Measurements from ENCODE around the gene TXNDC5. TPM values are rescaled to one million over a fixed set of nuclear protein-coding genes. Genes with fewer than 3 reads are reported as not detected.
"Not testable (repeated sequence)": the region's sequence is repeated elsewhere in the genome, so short reads cannot be mapped to it uniquely, and the experiment has no call there.

Gene TXNDC5
- total RNA-seq, 2 donors from 2014 or later = 151 to 172 TPM

DNA sequence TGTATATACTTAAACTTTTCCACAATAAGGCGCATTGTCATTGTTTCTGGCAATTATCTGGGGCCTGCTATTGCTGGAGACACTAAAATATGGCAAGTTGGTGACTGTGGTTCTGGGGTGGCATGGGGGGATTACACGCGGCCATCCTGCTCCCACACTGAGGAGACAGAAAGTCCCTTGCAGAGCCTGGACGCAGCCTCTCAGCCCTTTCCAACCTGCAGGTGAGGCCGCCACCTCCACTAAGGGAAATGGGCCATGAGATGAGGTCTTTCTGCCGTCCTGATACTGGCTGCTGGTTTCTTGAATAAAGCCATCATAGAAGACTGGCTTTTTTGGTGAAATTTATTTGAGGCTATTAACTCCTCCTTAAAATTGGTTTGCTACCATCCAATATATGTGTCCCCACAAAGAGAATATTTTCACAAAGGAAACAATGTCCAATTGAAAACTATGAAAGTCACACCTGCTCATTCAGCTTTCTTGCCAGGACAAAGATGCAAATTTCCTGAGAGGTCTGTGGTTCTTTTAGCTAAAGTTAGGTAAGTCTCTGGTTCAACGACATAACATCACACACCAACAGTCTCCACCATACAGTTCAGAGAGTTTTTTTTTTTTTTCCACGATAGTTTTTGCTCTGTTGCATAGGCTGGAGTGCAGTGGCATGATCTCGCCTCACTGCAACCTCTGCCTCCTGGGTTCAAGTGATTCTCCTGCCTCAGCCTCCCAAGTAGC, 13.0 kb downstream of the TXNDC5 start:
- Histone ChIP-seq H3K4me1 (ENCODE audit: control insufficient read depth in 1 of 2, low read depth in 2 of 2) (no peaks in the 10 kb centered on the region), H3K4me3 (no peak overlapping the region), H3K27ac (no peak overlapping the region), H3K9me3 (no peaks in the 10 kb centered on the region), H3K27me3 (replicated peaks; ENCODE audit: insufficient read depth) (no peaks in the 10 kb centered on the region), H3K36me3 (peaks cover 77% of the 10 kb centered on the region)
- TF ChIP-seq, protein P1, sequence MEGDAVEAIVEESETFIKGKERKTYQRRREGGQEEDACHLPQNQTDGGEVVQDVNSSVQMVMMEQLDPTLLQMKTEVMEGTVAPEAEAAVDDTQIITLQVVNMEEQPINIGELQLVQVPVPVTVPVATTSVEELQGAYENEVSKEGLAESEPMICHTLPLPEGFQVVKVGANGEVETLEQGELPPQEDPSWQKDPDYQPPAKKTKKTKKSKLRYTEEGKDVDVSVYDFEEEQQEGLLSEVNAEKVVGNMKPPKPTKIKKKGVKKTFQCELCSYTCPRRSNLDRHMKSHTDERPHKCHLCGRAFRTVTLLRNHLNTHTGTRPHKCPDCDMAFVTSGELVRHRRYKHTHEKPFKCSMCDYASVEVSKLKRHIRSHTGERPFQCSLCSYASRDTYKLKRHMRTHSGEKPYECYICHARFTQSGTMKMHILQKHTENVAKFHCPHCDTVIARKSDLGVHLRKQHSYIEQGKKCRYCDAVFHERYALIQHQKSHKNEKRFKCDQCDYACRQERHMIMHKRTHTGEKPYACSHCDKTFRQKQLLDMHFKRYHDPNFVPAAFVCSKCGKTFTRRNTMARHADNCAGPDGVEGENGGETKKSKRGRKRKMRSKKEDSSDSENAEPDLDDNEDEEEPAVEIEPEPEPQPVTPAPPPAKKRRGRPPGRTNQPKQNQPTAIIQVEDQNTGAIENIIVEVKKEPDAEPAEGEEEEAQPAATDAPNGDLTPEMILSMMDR (IDR thresholded peaks at IDR 0.05) = no peak
- ATAC-seq (ENCODE audit: insufficient number of reproducible peaks, low FRiP score, low read depth) (no peak), DNase-seq (ENCODE audit: low spot score) (no peak)

DNA sequence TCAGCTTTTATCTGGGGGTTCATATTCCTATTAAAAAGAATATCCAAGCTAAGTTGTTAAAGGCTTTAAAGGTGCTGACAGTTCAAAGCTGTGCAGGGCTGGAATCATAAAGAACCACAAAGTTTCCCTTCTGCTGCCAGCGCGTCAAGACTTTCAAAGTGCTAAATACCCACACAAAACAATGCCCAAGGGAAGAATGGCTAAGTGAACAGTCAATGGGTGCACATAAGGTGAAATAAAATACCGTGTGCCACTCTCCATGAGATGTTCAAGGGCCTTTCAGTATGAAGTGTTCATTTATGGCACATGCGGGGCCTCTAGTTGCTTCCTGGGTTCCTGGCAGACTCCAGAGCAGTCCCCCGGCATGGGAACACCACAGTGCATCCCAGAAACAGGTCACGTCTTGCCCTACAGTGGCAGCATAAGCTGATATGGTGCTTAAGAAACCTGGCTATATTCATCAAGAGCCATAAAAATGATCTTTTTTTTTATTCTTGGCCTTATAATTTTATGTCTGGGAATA, 14.1 kb downstream of the TXNDC5 start:
- Histone ChIP-seq H3K4me1 (ENCODE audit: control insufficient read depth in 1 of 2, low read depth in 2 of 2) (no peaks in the 10 kb centered on the region), H3K4me3 (no peak overlapping the region), H3K27me3 (replicated peaks; ENCODE audit: insufficient read depth) (no peaks in the 10 kb centered on the region), H3K27ac (no peak overlapping the region), H3K36me3 (peaks cover 73% of the 10 kb centered on the region), H3K9me3 (no peaks in the 10 kb centered on the region)
- TF ChIP-seq, protein P1 (IDR thresholded peaks at IDR 0.05) = no peak
- DNase-seq (ENCODE audit: low spot score) (no peak), ATAC-seq (ENCODE audit: insufficient number of reproducible peaks, low FRiP score, low read depth) (no peak)

DNA sequence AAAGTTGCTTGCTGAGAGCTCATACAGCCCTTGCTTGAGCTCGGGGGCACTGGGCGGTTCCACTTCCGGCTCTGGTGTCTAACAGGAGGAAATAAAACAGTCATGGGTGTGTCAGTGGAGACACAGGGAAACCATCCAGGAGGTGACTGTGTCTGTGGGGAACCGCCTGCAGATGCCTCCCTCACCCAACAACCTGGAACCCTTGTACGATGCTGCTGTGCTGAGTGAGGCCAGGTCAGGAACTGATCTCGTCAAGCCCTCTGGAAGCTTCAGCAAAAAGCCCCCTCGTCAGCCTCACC, 15.5 kb downstream of the TXNDC5 start:
- H3K27ac ChIP-seq = no peak overlapping the region
- no peaks in the 10 kb centered on the region for H3K4me1 ChIP-seq (ENCODE audit: control insufficient read depth in 1 of 2, low read depth in 2 of 2)
- ATAC-seq (ENCODE audit: insufficient number of reproducible peaks, low FRiP score, low read depth) (no peak), DNase-seq (ENCODE audit: low spot score) (no peak)
- H3K9me3 ChIP-seq = no peaks in the 10 kb centered on the region
- H3K36me3 ChIP-seq = peaks cover 63% of the 10 kb centered on the region
- H3K27me3 ChIP-seq (replicated peaks; ENCODE audit: insufficient read depth) = no peaks in the 10 kb centered on the region
- TF ChIP-seq, protein P1 (IDR thresholded peaks at IDR 0.05) = no peak
- H3K4me3 ChIP-seq = no peak overlapping the region

DNA sequence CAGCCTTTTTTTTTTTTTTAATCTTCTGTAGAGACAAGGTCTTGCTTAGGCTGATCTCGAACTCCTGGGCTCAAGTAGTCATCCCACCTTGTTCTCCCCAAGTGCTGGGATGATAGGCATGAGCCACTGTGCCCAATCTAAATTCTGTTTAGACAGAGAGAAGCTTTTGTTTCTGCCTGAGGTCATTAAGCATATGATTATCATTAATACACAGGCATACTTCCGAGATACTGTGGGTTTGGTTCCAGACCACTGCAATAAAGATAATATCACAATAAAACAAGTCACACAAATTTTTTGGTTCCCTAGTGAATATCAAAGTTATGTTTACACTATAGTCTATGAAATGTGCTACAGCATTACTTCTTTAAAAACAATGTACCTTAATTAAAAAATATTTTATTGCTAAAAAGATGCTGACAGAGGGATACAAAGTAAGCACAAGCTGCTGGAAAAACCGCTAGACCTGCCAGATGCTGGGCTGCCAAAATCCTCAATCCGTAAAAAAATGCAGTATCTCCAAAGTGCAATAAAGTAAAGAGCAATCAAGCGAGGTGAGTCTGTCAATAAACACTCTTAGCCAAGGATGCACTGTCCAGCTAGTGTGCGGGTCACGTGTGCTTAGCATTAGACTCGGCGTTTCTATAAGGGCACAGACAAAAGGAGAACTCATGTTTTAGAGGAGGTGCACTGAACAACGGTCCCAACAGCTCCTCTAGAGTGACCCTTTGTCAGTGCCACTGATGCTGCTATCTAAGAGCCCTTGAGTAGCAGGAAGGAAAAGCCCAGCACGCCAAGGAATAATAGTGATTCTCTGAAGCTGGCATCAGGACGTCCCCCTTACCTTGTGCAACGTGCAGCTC, 16.1 kb downstream of the TXNDC5 start:
- Histone ChIP-seq H3K9me3 (no peaks in the 10 kb centered on the region), H3K27me3 (replicated peaks; ENCODE audit: insufficient read depth) (no peaks in the 10 kb centered on the region), H3K4me3 (no peak overlapping the region), H3K4me1 (ENCODE audit: control insufficient read depth in 1 of 2, low read depth in 2 of 2) (no peaks in the 10 kb centered on the region), H3K27ac (no peak overlapping the region), H3K36me3 (peaks cover 69% of the 10 kb centered on the region)
- DNase-seq (ENCODE audit: low spot score) (no peak), ATAC-seq (ENCODE audit: insufficient number of reproducible peaks, low FRiP score, low read depth) (no peak)
- TF ChIP-seq, protein P1 (IDR thresholded peaks at IDR 0.05) = no peak

DNA sequence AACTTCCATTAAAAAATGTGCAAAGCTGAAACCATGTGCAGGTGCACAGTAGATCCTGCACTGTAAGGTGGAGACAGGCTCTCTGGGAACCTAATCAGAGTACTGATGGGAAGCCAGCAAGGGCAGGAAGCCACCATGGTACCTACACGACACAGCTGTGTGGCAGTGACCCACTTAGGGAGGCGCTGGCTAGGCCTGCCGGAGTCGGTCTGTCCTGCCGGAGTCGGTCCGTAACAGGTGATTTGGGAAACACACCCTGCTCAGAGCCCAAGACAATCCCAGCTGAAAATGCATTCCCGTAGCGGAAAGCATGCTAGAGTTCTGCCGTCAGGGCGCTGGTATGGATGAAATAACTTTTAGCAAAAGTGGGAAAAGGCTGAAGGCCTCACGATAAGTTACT, 17.2 kb downstream of the TXNDC5 start:
- H3K27me3 ChIP-seq (replicated peaks; ENCODE audit: insufficient read depth) = no peaks in the 10 kb centered on the region
- no peaks in the 10 kb centered on the region for H3K4me1 ChIP-seq (ENCODE audit: control insufficient read depth in 1 of 2, low read depth in 2 of 2)
- peaks cover 70% of the 10 kb centered on the region for H3K36me3 ChIP-seq
- TF ChIP-seq, protein P1 (IDR thresholded peaks at IDR 0.05) = no peak
- no peak for ATAC-seq (ENCODE audit: insufficient number of reproducible peaks, low FRiP score, low read depth)
- no peak overlapping the region for H3K27ac ChIP-seq
- H3K9me3 ChIP-seq = no peaks in the 10 kb centered on the region
- no peak for DNase-seq (ENCODE audit: low spot score)
- H3K4me3 ChIP-seq = no peak overlapping the region

DNA sequence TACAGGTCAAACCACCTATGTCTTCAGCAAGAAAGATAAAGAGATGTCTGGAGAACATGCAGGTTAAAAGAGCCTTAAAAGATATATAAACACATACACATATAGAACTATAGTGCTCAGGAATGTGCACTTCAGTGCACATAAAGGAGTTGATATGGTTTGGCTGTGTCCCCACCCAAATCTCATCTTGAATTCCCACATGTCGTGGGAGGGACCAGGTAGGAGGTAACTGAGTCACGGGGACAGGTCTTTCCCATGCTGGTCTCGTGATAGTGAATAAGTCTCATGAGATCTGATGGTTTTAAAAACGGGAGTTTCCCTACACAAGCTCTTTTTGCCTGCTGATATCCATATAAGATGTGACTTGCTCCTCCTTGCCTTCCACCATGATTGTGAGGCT, 18.2 kb downstream of the TXNDC5 start:
- not testable (repeated sequence) for H3K27ac ChIP-seq; H3K4me3 ChIP-seq; H3K4me1 ChIP-seq (ENCODE audit: control insufficient read depth in 1 of 2, low read depth in 2 of 2); ATAC-seq (ENCODE audit: insufficient number of reproducible peaks, low FRiP score, low read depth); DNase-seq (ENCODE audit: low spot score); H3K9me3 ChIP-seq; H3K27me3 ChIP-seq (replicated peaks; ENCODE audit: insufficient read depth)
- peaks cover 70% of the 10 kb centered on the region for H3K36me3 ChIP-seq
